SU-DHL-6 (cell line): ENCODE data around the gene DHRS11.

Source experiments
- EZH2phosphoT487 ChIP-seq: fragments of 200-600 bp; sonication (generic), shearing (Covaris generic); conservative IDR thresholded peaks from 2 replicates; pipeline ENCODE4 v1.6.1; 2018; ENCODE audit warnings: mild to moderate bottlenecking, antibody characterized with exemption, low read length, moderate library complexity, mixed read lengths
- TF ChIP-seq, protein P1 (sequence below): fragments of 200-600 bp; sonication (generic); IDR thresholded peaks from one replicate; pipeline ENCODE4 v1.5.1; 2017; ENCODE audit warnings: antibody characterized with exemption, mild to moderate bottlenecking, low read length, moderate library complexity; ENCODE audit not compliant: insufficient read depth, poor library complexity, severe bottlenecking

DNA sequence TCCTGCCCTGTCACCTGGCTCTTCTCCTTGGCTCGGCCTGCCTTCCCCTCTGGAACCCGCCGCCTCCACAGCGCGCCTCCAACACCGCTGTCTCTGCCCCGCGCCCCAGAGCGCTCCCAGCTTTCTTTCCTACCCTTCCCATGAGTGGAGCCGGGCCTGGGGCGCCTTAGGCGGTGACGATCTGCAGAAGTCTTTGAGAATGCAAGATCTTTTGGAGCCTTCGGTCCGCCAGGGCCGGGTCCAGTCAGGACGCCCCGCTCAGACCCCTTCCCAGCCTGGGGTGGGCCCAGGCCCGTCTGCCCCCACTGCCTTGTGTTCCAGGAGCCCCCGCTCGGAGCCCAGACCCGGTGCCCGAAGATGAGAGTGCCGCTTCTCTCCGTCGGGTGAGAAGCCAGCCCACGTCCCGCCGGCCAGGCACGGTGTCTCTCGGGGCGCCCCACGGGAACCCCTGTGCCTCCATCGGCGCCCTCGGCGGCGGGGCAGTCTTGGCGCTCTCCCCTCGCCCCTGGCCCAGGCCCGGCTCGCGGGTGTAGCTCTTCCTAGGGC is 49.7 kb downstream of the DHRS11 start:
- TF ChIP-seq, protein P1, sequence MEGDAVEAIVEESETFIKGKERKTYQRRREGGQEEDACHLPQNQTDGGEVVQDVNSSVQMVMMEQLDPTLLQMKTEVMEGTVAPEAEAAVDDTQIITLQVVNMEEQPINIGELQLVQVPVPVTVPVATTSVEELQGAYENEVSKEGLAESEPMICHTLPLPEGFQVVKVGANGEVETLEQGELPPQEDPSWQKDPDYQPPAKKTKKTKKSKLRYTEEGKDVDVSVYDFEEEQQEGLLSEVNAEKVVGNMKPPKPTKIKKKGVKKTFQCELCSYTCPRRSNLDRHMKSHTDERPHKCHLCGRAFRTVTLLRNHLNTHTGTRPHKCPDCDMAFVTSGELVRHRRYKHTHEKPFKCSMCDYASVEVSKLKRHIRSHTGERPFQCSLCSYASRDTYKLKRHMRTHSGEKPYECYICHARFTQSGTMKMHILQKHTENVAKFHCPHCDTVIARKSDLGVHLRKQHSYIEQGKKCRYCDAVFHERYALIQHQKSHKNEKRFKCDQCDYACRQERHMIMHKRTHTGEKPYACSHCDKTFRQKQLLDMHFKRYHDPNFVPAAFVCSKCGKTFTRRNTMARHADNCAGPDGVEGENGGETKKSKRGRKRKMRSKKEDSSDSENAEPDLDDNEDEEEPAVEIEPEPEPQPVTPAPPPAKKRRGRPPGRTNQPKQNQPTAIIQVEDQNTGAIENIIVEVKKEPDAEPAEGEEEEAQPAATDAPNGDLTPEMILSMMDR, result no peak
- no peak for TF ChIP-seq EZH2phosphoT487
